WTC11 (cell line): ENCODE measurements around the gene PDIA6.

ENCODE experiments used
- CTCF ChIP-seq: fragments of 200-600 bp; IDR thresholded peaks from 2 replicates; pipeline ENCODE4 v1.8.0; 2022; ENCODE audit warnings: antibody characterized with exemption
- ETV6 ChIP-seq: sonication (generic); formaldehyde crosslinking; IDR thresholded peaks from 2 replicates; pipeline ENCODE4 v1.8.1; 2022; ENCODE audit warnings: mild to moderate bottlenecking, missing genetic modification reagents
- FOXK1 ChIP-seq: sonication (generic); formaldehyde crosslinking; IDR thresholded peaks from 2 replicates; pipeline ENCODE4 v1.8.0; 2022; ENCODE audit warnings: mild to moderate bottlenecking, moderate library complexity, missing genetic modification reagents
- FOXP4 ChIP-seq: sonication (generic); formaldehyde crosslinking; IDR thresholded peaks from 2 replicates; pipeline ENCODE4 v1.8.0; 2022; ENCODE audit warnings: mild to moderate bottlenecking, missing genetic modification reagents
- JUN ChIP-seq: sonication (generic); formaldehyde crosslinking; IDR thresholded peaks from 2 replicates; pipeline ENCODE4 v1.8.0; 2023; ENCODE audit warnings: mild to moderate bottlenecking, missing genetic modification reagents
- NFE2L1 ChIP-seq: sonication (generic); formaldehyde crosslinking; IDR thresholded peaks from 2 replicates; pipeline ENCODE4 v1.8.1; 2023; ENCODE audit warnings: missing genetic modification reagents
- TCF7 ChIP-seq: sonication (generic); formaldehyde crosslinking; IDR thresholded peaks from 2 replicates; pipeline ENCODE4 v1.8.0; 2022; ENCODE audit warnings: mild to moderate bottlenecking, low read depth, missing genetic modification reagents, moderate library complexity
- TEAD1 ChIP-seq: sonication (generic); formaldehyde crosslinking; IDR thresholded peaks from 2 replicates; pipeline ENCODE4 v1.8.0; 2022; ENCODE audit warnings: mild to moderate bottlenecking, missing genetic modification reagents
- ZNF512 ChIP-seq: sonication (generic); formaldehyde crosslinking; IDR thresholded peaks from 2 replicates; pipeline ENCODE4 v1.8.1; 2022; ENCODE audit warnings: missing genetic modification reagents, borderline replicate concordance
- ZNF671 ChIP-seq: fragments of 250-450 bp; sonication (Bioruptor Pico); IDR thresholded peaks from 2 replicates; pipeline ENCODE4 v1.8.0; 2021; ENCODE audit warnings: mild to moderate bottlenecking
- TF ChIP-seq, protein P1 (sequence below): sonication (generic); formaldehyde crosslinking; IDR thresholded peaks from 2 replicates; pipeline ENCODE4 v1.8.1; 2023; ENCODE audit warnings: mild to moderate bottlenecking, missing genetic modification reagents
- TF ChIP-seq, protein P2 (sequence below): sonication (generic); formaldehyde crosslinking; IDR thresholded peaks from 2 replicates; pipeline ENCODE4 v1.8.0; 2022; ENCODE audit warnings: mild to moderate bottlenecking, missing genetic modification reagents

DNA sequence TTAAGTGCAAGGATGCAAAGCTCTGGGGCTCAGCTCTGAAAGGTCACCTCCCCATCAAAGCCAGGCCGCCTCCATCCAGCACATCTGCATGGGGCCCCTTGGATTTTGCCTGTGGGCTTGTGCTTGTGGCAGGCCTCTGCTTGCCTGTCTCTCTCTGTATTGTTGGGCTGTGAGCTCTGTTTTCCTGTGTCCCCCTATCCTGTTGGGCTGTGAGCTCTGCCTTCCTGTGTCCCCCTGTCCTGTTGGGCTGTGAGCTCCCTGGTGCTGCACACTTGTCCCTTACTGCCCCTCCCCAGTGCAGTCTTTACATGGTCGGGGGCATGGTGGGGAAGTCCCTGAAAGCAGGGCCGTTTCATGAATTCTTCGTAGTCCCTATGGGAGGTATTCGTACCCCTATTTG, 49.2 kb upstream of the PDIA6 start:
- TF ChIP-seq CTCF = no peak
- TF ChIP-seq, protein P1, sequence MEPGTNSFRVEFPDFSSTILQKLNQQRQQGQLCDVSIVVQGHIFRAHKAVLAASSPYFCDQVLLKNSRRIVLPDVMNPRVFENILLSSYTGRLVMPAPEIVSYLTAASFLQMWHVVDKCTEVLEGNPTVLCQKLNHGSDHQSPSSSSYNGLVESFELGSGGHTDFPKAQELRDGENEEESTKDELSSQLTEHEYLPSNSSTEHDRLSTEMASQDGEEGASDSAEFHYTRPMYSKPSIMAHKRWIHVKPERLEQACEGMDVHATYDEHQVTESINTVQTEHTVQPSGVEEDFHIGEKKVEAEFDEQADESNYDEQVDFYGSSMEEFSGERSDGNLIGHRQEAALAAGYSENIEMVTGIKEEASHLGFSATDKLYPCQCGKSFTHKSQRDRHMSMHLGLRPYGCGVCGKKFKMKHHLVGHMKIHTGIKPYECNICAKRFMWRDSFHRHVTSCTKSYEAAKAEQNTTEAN (CRISPR knock-in tag) = no peak
- no peak for TF ChIP-seq JUN (CRISPR knock-in tag)
- no peak for TF ChIP-seq NFE2L1 (CRISPR knock-in tag)
- TF ChIP-seq FOXP4 (CRISPR knock-in tag) = no peak
- no peak for TF ChIP-seq TEAD1 (CRISPR knock-in tag)
- no peak for TF ChIP-seq FOXK1 (CRISPR knock-in tag)
- no peak for TF ChIP-seq ZNF512 (CRISPR knock-in tag)
- no peak for TF ChIP-seq ZNF671 (CRISPR knock-in tag)
- no peak for TF ChIP-seq ETV6
- TF ChIP-seq, protein P2, sequence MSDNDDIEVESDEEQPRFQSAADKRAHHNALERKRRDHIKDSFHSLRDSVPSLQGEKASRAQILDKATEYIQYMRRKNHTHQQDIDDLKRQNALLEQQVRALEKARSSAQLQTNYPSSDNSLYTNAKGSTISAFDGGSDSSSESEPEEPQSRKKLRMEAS (CRISPR knock-in tag) = no peak
- TF ChIP-seq TCF7 (CRISPR knock-in tag) = no peak
